SK-N-MC (cell line): ENCODE results near the gene SETD2.

Source experiments
- EZH2 ChIP-seq: fragments of 200-600 bp; sonication (generic); IDR thresholded peaks from one replicate; pipeline ENCODE4 v1.6.1; 2017; ENCODE audit warnings: antibody characterized with exemption
- POLR2AphosphoS5 ChIP-seq: IDR thresholded peaks from 2 replicates; pipeline ENCODE4 v1.6.1; 2012; ENCODE audit warnings: mild to moderate bottlenecking, low read depth, low read length, borderline replicate concordance

GRCh38 chr3:46987743-46988401, 176.0 kb downstream of the SETD2 start:
- TF ChIP-seq EZH2 (no peak), POLR2AphosphoS5 (peak; percentile 16; the same call in 1 of the 2 replicates)
